22Rv1 (cell line): ENCODE results near the gene TMEM183A.

Experiments used
- H3K27ac ChIP-seq: fragments of 450-650 bp; 2 replicates; pipeline ENCODE4 v1.5.1; 2017
- ZFX ChIP-seq: fragments of 450-650 bp; IDR thresholded peaks from 2 replicates; pipeline ENCODE4 v1.6.1; 2017; ENCODE audit warnings: antibody characterized with exemption, borderline replicate concordance
- TF ChIP-seq, protein P1 (sequence below): fragments of 450-650 bp; IDR thresholded peaks from 2 replicates; pipeline ENCODE4 v1.5.1; 2017; ENCODE audit warnings: mild to moderate bottlenecking

TMEM183A gene

DNA sequence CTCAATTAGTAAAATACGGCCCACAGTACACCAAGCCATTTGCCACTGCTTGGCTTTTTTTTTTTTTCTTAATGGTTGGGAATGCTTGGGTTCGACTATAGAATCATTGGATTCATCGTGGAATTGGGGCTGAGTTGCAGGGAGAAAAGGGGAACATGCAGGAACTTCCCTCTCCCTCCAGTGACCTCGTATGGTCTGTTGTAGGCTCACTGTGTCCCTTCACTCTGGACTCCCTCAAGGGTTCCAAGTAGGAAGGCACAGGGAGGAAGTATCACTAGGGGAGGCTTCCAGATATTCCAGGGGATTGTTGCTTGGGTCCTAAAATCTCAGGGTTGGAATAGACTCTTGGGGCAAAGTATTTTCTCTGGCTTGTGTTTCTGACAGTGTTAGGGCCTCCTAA is 43.7 kb downstream of the TMEM183A start:
- no peak for TF ChIP-seq ZFX
- TF ChIP-seq, protein P1, sequence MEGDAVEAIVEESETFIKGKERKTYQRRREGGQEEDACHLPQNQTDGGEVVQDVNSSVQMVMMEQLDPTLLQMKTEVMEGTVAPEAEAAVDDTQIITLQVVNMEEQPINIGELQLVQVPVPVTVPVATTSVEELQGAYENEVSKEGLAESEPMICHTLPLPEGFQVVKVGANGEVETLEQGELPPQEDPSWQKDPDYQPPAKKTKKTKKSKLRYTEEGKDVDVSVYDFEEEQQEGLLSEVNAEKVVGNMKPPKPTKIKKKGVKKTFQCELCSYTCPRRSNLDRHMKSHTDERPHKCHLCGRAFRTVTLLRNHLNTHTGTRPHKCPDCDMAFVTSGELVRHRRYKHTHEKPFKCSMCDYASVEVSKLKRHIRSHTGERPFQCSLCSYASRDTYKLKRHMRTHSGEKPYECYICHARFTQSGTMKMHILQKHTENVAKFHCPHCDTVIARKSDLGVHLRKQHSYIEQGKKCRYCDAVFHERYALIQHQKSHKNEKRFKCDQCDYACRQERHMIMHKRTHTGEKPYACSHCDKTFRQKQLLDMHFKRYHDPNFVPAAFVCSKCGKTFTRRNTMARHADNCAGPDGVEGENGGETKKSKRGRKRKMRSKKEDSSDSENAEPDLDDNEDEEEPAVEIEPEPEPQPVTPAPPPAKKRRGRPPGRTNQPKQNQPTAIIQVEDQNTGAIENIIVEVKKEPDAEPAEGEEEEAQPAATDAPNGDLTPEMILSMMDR: no peak
- H3K27ac ChIP-seq: no peak overlapping the region

DNA sequence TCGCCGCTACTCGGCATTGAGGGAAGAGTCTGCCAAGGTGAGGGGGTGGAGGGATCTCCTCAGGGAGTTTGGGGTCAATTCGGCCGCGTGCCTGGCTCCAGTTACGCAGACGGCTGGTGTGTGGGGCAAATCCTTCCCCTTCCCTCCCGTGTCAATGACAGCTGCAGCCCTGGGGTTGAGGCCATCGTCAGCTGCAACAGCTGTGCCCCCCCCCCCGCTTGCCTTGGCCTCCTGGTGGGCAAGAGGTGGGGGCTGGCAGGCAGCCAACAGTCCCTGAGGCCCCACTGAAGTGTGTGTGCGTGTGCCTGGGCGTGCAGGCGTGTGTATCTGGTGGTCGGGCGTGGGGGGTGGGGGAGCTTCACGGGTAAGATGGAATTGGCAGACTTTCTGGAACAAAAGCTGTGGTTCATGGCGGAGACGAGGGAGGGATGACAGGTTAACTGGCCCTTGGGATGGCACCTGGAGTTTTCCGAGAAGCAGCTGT is 44.7 kb downstream of the TMEM183A start:
- no peak overlapping the region for H3K27ac ChIP-seq
- no peak for TF ChIP-seq ZFX
- TF ChIP-seq, protein P1: no peak

DNA sequence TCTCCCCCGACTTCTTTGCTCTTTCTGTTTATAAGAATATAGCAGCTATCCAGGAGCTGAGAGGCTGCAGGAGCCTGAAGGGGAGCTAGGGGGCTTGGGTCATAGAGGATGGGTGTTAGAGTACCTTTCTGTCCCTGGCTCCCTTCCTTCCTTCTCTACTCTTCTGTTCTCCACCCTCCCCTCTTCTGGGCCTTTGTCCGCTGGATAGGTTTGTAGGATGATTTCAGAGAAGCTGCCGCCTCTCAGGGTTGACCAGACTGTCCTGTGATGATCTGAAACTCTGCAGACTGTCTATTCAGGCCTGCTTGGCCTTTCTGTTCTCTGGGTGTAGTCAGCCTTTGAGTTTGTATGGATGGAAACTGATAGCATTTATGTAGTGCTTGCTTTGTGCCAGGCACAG is 45.4 kb downstream of the TMEM183A start:
- TF ChIP-seq, protein P1: no peak
- no peak for TF ChIP-seq ZFX
- no peak overlapping the region for H3K27ac ChIP-seq

DNA sequence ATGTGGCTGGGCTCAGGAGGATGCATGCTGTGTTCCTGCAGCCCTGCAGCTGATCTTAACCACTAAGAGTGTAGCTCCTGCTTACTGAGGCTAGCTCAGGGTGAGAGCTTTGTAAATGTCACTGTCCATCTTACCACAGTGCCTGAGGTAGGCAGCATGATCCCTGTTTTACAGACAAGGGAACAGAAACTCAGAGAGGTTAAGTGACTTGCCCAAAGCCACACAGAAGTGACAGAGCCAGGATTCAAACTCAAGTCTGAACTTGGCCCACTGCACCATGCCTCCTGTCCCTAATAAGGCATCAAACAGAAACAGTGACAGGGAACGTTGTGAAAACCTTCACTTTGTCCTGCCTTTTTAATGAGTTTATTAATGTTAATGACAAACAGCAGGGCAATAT is 47.0 kb downstream of the TMEM183A start:
- no peak for TF ChIP-seq ZFX
- TF ChIP-seq, protein P1: no peak
- H3K27ac ChIP-seq: no peak overlapping the region

DNA sequence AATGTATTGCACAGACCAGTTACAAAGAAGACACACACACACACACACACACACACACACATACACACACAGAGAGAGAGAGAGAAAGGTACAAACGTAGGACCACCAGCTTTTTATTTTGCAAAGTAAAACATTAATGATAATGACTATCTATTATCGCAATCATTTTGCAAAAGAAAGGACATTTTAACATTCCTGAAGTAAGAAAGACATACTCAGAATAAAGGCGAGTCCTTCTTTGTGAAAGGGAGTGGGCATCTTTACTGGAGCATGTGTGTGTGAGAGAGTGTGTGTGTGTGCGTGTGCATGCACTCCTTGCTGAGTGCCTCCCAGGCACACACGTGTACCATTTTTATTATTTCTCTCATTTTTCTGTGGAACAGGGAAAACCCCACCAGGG is 47.5 kb downstream of the TMEM183A start:
- TF ChIP-seq, protein P1: no peak
- TF ChIP-seq ZFX: no peak
- no peak overlapping the region for H3K27ac ChIP-seq

DNA sequence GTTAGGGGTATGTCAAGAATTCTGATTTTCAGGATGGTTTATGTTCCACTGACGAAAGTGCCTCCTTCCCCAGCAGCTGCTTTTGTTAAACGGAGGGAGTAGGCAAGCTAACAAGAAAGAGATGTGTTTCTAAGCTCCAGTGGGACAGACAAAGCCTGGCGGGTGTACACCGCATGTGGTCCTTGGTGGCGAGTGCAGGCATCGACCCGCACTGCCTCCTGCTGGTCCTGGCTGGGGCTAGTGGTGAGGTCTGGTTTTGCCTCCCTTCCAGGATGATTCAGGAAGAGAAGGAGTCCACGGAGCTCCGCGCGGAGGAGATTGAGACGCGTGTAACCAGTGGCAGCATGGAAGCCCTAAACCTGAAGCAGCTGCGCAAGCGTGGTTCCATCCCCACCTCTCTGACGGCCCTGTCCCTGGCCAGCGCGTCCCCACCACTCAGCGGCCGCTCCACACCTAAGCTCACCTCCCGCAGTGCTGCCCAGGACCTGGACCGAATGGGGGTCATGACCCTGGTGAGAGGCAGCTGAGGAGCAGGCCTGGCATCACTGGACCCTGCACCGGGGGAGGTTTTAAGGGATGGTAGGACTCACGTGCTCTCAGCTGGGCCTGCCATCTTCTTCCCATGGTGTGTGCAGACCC is 48.1 kb downstream of the TMEM183A start:
- H3K27ac ChIP-seq: no peak overlapping the region
- TF ChIP-seq ZFX: no peak
- TF ChIP-seq, protein P1: peak; percentile 15; the same call in 1 of the 2 replicates

DNA sequence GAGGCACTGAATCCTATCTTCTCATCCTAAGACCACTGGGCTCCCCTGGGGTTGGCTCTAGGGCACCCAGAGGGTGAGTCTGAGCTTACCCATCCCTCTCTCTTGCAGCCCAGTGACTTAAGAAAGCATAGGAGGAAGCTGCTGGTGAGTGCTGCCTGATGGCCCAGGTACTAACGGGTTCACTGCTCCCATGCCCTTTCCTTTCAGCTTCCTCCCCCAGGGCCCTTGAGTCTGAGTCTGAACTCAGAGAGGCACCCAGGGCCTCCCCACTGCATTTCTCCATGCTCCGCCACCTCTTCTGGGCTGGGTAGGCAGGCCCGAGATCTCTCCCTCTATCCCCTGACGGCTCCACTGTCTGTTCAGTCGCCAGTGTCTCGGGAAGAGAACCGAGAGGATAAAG is 48.8 kb downstream of the TMEM183A start:
- no peak overlapping the region for H3K27ac ChIP-seq
- no peak for TF ChIP-seq ZFX
- TF ChIP-seq, protein P1: no peak
